NCI-H748 treated with DMSO at 0.1 percent for 48 hours (cell line): ENCODE results near the gene PDF.
"Not testable (repeated sequence)": the region's sequence is repeated elsewhere in the genome, so short reads cannot be mapped to it uniquely, and the experiment has no call there.

Experiments used
- DNase-seq: peaks from one replicate; lab custom pipeline; 2025; lab: John Stamatoyannopoulos, UW

The PDF gene

GRCh38 chr16:69316595-69317034 is 13.8 kb downstream of the PDF start:
- DNase-seq, result no peak

GRCh38 chr16:69315486-69316311 is 14.7 kb downstream of the PDF start:
- DNase-seq, result no peak

- DNase-seq, result no peak
These were observed 15.9 kb downstream of the PDF start for GRCh38 chr16:69314534-69314933.

DNA sequence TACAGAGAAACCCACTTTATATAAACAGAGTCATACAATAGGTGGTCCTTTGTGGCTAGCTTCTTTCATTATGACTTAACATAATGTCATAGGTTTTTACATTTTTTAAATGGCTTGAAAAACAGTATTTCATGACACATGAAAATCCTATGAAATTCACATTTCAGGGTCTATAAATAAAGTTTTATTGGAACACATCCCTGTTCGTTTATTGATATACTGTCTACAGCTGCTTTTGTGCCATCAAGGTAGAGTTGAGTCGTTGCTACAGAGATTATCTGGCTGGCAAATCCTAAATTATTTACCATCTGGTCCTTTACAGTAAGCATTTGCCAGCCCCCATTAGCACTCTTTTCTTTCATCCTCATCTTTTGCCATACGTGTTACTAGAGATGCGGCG is 16.9 kb downstream of the PDF start:
- DNase-seq, result no peak

GRCh38 chr16:69311533-69312387 is 18.6 kb downstream of the PDF start:
- DNase-seq, result no peak

- DNase-seq, result peak; percentile 80
These were observed 19.5 kb downstream of the PDF start, which contains the start of gene VPS4A for GRCh38 chr16:69310653-69311532. VPS4A (plus strand) TSS chr16:69311350; CDS start chr16:69311512, 162 bp downstream.

DNA sequence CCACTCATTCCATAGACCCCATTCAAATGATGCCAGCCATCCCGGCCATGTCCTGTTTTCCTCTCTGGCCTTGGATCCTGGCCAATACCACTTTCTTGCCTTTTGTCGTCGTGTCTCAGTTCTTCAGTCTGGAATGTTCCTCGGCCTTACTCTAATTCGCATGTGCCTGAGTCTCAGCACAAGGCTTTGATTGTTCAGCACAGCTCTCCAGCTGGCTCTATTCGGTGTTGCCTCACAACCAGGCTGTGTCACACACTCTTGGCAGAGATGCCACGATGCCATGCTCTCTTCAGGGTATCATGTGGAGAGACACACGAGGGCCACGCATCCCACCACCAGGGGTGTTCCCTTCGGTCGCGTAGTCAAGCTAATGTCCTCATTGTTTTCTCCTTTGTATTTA is 21.1 kb downstream of the PDF start:
- no peak for DNase-seq

DNA sequence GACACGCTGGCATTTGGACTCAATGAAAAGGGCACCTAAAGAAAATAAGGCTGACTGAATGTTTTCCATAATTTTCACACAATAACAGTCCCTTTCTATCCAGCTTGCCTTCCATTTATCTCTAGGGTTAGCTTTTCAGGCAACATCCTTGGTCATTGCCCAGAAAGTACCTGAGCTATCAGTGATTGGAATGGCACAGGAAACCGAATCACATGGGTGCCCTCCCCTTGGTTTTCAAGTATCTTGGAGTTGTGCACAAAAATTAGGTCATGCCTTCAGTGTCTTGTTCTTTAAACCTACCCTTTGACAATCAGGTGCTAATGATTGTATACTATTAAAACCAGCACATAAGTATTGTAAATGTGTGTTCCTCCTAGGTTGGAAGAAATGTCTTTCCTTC is 22.5 kb downstream of the PDF start:
- no peak for DNase-seq

DNA sequence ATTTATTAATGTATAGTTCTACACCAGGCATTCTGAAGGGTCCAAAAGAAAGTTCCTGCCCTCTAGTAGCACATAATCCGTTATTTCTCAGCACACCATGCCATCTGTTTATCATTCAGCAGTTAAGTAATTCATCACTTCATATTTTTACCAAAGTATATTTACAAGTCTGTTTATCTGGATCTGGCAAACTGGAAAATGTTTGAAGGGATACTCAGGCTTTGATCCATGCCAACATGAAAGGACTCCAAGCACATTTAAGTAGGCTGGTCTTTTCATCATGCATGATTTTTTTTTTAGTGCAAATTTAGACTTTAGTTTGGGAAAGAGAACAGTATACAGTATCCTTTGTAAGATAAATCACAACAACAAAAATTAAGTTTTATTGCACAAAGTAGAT is 23.3 kb downstream of the PDF start:
- no peak for DNase-seq

DNA sequence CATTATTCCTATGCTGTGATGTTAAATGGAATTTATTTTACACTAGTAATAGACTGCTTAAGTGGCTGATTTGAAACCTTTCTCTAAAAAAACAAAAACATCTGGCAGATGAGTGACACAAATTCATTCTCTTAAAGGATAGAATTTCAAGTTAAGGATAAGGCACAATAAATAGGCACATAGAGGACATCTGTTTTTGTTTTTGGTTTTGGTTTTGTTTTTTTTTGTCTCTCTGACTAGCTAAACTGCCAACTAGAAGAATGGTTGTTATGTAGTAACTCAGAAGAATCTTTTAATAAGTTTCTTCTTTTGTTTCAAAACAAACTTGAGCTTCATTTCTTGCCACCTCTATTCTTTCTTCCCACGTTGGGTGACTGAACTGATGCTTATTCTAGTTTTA is 24.4 kb downstream of the PDF start:
- no peak for DNase-seq

DNA sequence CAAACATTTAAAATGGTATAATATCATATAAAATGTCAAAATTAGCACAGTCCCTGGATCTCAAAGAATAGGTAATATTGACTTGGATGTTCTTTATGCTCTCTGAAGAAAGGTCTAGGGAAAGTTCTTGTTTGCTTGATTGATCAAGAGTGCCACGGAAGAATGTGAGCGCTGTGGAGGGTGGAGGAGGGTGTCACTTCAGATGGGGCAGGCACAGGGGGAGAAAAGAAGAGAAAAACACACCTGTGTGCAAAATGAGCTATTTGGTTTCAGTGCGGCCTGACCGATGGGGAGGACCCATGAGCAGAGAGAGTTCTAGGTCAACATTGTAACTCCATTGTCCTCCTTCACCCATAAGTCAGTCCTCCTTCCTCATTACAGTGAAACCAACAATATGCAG is 28.1 kb downstream of the PDF start:
- DNase-seq, result no peak

- DNase-seq, result no peak
These were observed 28.5 kb downstream of the PDF start for GRCh38 chr16:69301861-69302260.

- DNase-seq, result no peak
These were observed 29.2 kb downstream of the PDF start for GRCh38 chr16:69301187-69301586.

DNA sequence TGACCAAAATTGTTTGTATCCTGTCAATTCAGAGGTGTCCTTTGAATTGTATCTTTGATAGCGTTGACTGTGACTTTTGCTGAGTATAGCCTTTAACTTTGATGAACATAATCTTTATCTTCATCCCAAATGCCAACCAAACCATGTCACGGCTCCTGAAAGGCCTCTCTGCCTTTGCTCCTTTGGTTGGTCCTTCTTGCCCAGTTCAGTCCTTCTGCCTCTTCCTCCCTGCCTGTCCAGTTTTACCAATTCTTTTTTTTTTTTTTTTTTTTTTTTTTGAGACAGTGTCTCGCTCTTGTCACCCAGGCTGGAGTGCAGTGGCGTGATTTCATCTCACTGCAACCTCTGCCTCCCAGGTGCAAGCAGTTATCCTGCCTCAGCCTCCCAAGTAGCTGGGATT is 32.1 kb downstream of the PDF start:
- DNase-seq, result no peak

DNA sequence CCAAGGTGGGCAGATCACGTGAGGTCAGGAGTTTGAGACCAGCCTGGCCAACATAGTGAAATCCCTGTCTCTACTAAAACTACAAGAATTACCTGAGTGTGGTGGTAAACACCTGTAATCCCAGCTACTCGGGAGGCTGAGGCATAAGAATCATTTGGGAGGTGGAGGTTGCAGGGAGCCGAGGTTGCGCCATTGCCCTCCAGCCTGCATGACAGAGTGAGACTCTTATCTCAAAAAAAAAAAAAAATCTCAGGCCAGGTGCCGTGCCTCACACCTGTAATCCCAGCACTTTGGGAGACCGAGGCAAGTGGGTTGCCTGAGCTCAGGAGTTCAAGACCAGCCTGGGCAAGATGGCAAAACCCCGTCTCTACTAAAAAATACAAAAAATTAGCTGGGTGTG is 33.6 kb downstream of the PDF start:
- not testable (repeated sequence) for DNase-seq

- DNase-seq, result no peak
These were observed 36.3 kb downstream of the PDF start for GRCh38 chr16:69294051-69294450.

DNA sequence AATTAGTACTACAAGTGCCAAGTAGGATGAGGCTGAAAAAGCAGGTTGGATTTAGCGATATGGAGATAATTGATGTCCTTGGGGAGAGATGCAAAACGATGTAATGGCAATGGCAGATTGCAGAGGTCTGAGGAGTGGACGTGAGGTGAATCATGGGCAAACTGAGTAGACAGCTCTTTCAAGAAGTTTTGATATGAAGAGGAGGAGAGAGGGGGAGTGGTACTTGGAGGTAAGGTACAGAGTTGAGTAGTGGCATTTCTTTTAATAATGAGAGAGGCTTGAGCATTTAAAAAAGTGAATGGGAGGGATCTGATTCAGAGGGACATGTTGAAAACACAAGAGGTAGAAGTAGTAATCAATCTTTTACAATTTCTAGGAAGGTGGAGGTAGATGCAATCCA is 37.0 kb downstream of the PDF start:
- DNase-seq, result no peak

DNA sequence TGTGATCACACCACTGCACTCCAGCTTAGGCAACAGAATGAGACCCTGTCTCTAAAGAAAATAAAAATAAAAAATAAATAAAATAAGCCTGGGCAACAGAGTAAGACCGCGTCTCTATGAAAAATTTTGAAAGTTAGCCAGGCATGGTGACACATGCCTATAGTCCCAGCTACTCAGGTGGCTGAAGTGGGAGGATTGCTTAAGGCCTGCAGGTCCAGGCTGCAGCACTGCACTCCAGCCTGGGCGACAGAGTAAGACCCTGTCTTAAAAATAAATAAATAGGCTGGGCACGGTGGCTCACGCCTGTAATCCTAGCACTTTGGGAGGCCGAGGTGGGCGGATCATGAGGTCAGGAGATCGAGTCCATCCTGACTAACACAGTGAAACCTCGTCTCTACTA is 38.7 kb downstream of the PDF start:
- DNase-seq, result not testable (repeated sequence)

DNA sequence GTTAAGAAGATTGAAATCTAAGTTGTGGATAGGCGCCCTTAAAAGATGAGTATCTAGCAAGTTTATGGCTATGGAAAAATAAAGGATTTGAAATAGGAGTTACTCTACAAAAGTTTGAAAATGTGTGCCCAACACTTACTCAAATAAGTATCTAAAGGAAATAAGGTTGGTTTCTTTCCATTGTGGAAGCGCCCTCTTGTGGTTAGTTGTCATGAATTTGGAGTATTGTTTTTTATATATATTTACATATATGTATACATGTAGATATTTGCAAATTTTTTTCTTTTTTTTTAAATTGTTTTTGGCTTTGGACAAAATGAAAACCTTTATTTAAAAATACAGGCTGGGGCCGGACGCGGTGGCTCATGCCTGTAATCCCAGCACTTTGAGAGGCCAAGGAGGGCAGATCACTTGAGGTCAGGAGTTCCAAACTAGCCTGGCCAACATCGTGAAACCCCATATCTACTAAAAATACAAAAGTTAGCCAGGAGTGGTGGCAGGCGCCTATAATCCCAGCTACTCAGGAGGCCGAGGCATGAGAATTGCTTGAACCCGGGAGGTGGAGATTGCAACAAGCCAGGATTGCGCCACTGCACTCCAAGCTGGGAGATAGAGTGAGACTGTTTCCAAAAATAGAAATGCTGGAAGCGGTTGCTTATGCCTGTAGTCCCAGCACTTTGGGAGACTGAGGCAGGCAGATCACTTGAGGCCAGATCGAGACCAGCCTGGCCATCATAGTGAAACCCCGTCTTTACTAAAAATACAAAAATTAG is 43.3 kb downstream of the PDF start:
- DNase-seq, result peak; percentile 11

DNA sequence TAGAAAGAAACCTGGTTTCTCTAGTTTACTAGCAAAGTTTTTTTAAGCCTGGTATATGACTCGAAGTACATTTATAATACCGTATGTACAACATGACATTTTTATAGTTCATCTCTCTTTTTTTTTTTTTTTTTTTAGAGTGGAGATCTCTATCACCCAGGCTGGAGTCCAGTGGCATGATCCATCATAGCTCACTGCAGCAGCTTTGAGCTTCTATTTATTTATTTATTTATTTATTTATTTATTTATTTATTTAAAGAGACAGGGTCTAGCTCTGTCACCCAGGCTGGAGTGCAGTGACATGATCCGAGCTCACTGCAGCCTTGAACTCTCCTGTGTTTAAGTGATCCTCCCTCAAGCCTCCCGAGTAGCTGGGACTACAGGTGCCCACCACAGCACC is 45.1 kb downstream of the PDF start:
- no peak for DNase-seq

DNA sequence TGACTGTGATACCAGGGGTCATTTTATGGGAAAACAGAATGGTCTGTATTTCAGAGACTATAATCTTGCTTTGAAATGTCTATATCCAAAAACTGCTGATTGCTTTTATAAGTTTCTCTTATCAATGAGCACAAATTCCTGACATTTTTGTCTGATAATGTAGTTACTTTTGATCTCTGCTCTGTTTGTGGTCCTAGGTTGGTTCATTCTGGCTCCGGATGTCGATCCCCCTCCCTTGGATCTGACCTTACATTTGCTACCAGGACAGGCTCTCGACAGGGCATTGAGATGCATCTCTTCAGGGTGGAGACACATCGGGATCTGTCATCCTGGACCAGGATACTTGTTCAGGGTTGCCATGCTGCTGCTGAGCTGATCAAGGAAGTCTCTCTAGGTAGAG is 46.5 kb downstream of the PDF start:
- no peak for DNase-seq
